ENCODE results near the gene GPATCH2. TPM values are rescaled to one million over a fixed set of nuclear protein-coding genes. Genes with fewer than 3 reads are reported as not detected.
"Not testable (repeated sequence)": the region's sequence is repeated elsewhere in the genome, so short reads cannot be mapped to it uniquely, and the experiment has no call there.

GPATCH2 gene
- total and polyA plus RNA-seq, 8 donors: 11.0 to 28.5 (median 23.3) TPM

DNA sequence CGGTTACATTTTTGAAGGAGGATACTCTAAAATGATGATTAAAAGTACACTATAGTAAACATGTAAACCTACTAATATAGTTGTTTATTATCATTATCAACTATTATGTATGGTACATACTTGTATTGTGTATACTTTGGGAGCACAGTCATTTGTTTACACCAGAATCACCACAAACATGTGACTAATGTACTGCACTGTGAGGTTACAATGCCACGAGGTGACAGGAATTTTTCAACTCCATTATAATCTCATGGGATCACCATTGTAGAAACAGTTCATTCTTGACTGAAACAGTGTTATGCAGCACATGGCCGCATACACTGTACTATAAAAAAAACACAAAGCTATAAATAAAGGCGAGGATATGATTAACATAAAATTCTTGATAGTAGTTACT, 44.3 kb downstream of the GPATCH2 start:
- H3K27me3 ChIP-seq: no peaks in the 10 kb centered on the region
- intact Hi-C loops (cut with DNase I): no loop called here
- H3K36me3 ChIP-seq: peaks cover 0 to 7% of the 10 kb centered on the region in 2 donors
- DNase-seq (no peak), ATAC-seq (no peak)
- H3K4me1 ChIP-seq: no peaks in the 10 kb centered on the region
- H3K4me3 ChIP-seq: no peak overlapping the region
- TF ChIP-seq, protein P1, sequence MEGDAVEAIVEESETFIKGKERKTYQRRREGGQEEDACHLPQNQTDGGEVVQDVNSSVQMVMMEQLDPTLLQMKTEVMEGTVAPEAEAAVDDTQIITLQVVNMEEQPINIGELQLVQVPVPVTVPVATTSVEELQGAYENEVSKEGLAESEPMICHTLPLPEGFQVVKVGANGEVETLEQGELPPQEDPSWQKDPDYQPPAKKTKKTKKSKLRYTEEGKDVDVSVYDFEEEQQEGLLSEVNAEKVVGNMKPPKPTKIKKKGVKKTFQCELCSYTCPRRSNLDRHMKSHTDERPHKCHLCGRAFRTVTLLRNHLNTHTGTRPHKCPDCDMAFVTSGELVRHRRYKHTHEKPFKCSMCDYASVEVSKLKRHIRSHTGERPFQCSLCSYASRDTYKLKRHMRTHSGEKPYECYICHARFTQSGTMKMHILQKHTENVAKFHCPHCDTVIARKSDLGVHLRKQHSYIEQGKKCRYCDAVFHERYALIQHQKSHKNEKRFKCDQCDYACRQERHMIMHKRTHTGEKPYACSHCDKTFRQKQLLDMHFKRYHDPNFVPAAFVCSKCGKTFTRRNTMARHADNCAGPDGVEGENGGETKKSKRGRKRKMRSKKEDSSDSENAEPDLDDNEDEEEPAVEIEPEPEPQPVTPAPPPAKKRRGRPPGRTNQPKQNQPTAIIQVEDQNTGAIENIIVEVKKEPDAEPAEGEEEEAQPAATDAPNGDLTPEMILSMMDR (IDR thresholded peaks at IDR 0.05): no peak
- H3K9me3 ChIP-seq: no peaks in the 10 kb centered on the region
- H3K27ac ChIP-seq: no peak overlapping the region

DNA sequence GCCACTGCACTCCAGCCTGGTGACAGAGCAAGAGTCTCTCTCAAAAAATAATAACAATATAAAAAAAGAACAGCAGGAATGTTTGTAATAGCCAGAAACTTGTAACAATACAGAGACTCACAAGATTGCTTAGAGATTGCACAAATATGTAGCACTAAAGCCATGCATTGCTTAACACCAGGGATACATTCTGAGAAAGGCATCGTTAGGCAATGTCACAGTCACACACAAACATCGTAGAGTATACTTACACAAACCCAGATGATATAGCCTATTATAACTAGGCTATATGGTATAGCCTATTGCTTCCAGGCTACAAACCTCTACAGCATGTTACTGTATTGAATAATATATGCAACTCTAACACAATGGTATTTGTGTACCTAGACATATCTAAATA, 45.3 kb downstream of the GPATCH2 start:
- intact Hi-C loops (cut with DNase I): no loop called here
- DNase-seq: no peak
- no peak overlapping the region for H3K27ac ChIP-seq
- no peaks in the 10 kb centered on the region for H3K27me3 ChIP-seq
- no peak for ATAC-seq
- H3K4me3 ChIP-seq: no peak overlapping the region
- TF ChIP-seq, protein P1 (IDR thresholded peaks at IDR 0.05): no peak
- H3K4me1 ChIP-seq: no peaks in the 10 kb centered on the region
- H3K36me3 ChIP-seq: peaks cover 0 to 7% of the 10 kb centered on the region in 2 donors
- H3K9me3 ChIP-seq: no peaks in the 10 kb centered on the region

GRCh38 chr1:217584286-217584811, 46.5 kb downstream of the GPATCH2 start:
- H3K27ac ChIP-seq; H3K4me3 ChIP-seq; ATAC-seq; H3K9me3 ChIP-seq; H3K4me1 ChIP-seq; H3K27me3 ChIP-seq; intact Hi-C loops (cut with DNase I); H3K36me3 ChIP-seq; DNase-seq: not testable (repeated sequence)

DNA sequence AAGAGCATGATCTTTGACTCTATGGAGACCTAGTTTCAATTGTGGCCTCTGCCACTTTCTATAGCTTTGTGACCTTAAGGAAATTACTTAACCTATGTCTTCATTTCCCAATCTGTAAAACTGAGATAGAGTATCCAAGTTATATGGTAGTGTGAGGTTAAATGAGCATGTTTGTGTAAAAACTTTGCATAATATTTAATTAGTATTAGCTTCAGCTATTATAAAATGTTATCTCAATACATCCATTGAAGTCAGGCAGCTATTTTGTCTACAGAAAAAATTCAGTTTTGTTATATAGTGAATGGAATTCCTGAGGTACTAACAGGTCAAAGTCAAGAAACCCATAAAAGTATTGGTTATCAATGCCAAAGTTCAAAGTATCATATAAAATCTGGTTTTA, 53.6 kb downstream of the GPATCH2 start:
- intact Hi-C loops (cut with DNase I): no loop called here
- H3K9me3 ChIP-seq: no peaks in the 10 kb centered on the region
- H3K27me3 ChIP-seq: no peaks in the 10 kb centered on the region
- ATAC-seq: no peak
- H3K4me3 ChIP-seq: no peak overlapping the region
- no peak overlapping the region for H3K27ac ChIP-seq
- TF ChIP-seq, protein P1 (IDR thresholded peaks at IDR 0.05): no peak
- H3K36me3 ChIP-seq: no peaks in the 10 kb centered on the region
- H3K4me1 ChIP-seq: no peaks in the 10 kb centered on the region
- DNase-seq: no peak

GRCh38 chr1:217574265-217574949, 56.5 kb downstream of the GPATCH2 start:
- Histone ChIP-seq H3K27me3 (no peaks in the 10 kb centered on the region), H3K9me3 (no peaks in the 10 kb centered on the region), H3K36me3 (no peaks in the 10 kb centered on the region), H3K27ac (no peak overlapping the region), H3K4me1 (no peaks in the 10 kb centered on the region), H3K4me3 (no peak overlapping the region)
- ATAC-seq (no peak), DNase-seq (peak in 1 of 4 donors; percentile 19)
- intact Hi-C loops (cut with DNase I): no loop called here
- TF ChIP-seq, protein P1 (IDR thresholded peaks at IDR 0.05): no peak

DNA sequence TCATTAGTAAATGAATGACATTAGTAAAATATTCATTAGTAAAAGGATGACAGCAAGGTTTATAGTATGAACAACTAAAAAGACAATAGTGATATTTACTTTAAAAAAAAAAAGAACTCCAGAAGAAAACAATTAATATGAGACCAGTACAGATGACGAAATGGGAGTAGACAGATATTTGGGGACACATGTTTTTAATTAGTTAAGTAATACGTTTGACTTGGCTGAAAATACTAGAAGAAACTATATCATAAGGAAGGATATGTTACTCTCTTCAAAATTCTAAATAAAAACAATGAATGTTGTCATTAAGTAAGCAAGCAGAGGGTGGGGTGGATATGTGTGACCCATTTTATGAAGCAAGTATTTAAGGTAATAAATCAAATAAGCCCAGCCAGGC, 61.9 kb downstream of the GPATCH2 start:
- DNase-seq (no peak), ATAC-seq (no peak)
- Histone ChIP-seq H3K9me3 (no peaks in the 10 kb centered on the region), H3K4me3 (no peak overlapping the region), H3K4me1 (no peaks in the 10 kb centered on the region), H3K27ac (no peak overlapping the region), H3K36me3 (no peaks in the 10 kb centered on the region), H3K27me3 (no peaks in the 10 kb centered on the region)
- intact Hi-C loops (cut with DNase I): no loop called here
- TF ChIP-seq, protein P1 (IDR thresholded peaks at IDR 0.05): no peak

All from left lung (tissue), 10 donors.